Left lobe of liver (tissue), 1 donor: ENCODE results near the gene IDUA. TPM values are rescaled to one million over a fixed set of nuclear protein-coding genes. Genes with fewer than 3 reads are reported as not detected.

Source experiments
- total RNA-seq: library from RNA; stranded (reverse); gene quantifications from one replicate; pipeline ENCODE4 v1.2.1, GENCODE V29; 2021
- donor health status: DM: no; HTN: yes; CAD: no.

IDUA gene
- total RNA-seq, 1 donor from 2014 or later: 12.9 TPM

Other genes starting within 250 kb of the IDUA start
- gene CPLX1, start 160.9 kb upstream of the IDUA start, total RNA-seq: 1.5 TPM
- 72.1 TPM for gene GAK, start 54.7 kb upstream of the IDUA start, total RNA-seq
- 39.2 TPM for gene TMEM175, start 54.6 kb upstream of the IDUA start, total RNA-seq
- gene DGKQ, start 13.5 kb upstream of the IDUA start, total RNA-seq: 7.0 TPM
- gene SLC26A1, start 6.4 kb downstream of the IDUA start, total RNA-seq: 40.6 TPM
- gene FGFRL1, start 24.6 kb downstream of the IDUA start, total RNA-seq: 64.8 TPM
- 0.25 TPM for gene RNF212, start 126.5 kb downstream of the IDUA start, total RNA-seq
- gene SPON2, start 185.5 kb downstream of the IDUA start, total RNA-seq: 54.3 TPM